Natural killer cell treated with Interleukin-12 subunit alpha and Interleukin-12 subunit beta and Interleukin-15 and Interleukin-18, amount 100 ng/mL, for 72 hours (primary cell): Measurements from ENCODE around the gene KRT10. TPM values are rescaled to one million over a fixed set of nuclear protein-coding genes. Genes with fewer than 3 reads are reported as not detected.
"Not testable (repeated sequence)": the region's sequence is repeated elsewhere in the genome, so short reads cannot be mapped to it uniquely, and the experiment has no call there.

Experiments used
- ATAC-seq, 2 donors: fragments of 150-1000 bp; cut with Tn5 transposase in 1 of 2; sonication (Bioruptor Pico), chemical (Tn5 transposase) in 1 of 2; 2 replicates each; pipeline ENCODE4 v1.10.0; 2021
- DNase-seq: peaks from one replicate; pipeline ENCODE4 v3.0.0; 2022; ENCODE audit warnings: low spot score
- H3K27ac Mint-ChIP-seq, 2 donors: 1 replicate in 1 of 2; 2 replicates in 1 of 2; pipeline ENCODE4 v1.8.0; 2022; ENCODE audit warnings: mixed read lengths in 2 of 2, mild to moderate bottlenecking in 1 of 2, moderate library complexity in 1 of 2
- H3K27me3 Mint-ChIP-seq, 2 donors: 1 replicate in 1 of 2; 2 replicates in 1 of 2; pipeline ENCODE4 v1.8.0; 2022; ENCODE audit warnings: mixed read lengths in 2 of 2
- H3K36me3 Mint-ChIP-seq: one replicate; pipeline ENCODE4 v1.8.0; 2022; ENCODE audit warnings: mixed read lengths
- H3K4me1 Mint-ChIP-seq, 2 donors: 1 replicate in 1 of 2; 2 replicates in 1 of 2; pipeline ENCODE4 v1.8.0; 2022; ENCODE audit warnings: low read depth in 2 of 2, mixed read lengths in 2 of 2, mild to moderate bottlenecking in 1 of 2
- H3K4me3 Mint-ChIP-seq: one replicate; pipeline ENCODE4 v1.8.0; 2022; ENCODE audit warnings: mixed read lengths
- H3K9me3 Mint-ChIP-seq: 2 replicates; pipeline ENCODE4 v1.8.0; 2022; ENCODE audit warnings: mixed read lengths
- total RNA-seq, 2 donors: library from RNA; stranded (reverse); gene quantifications; one replicate each; pipeline ENCODE4 v1.2.3, GENCODE V29; 2022

Gene KRT10
- total RNA-seq, 2 donors from 2014 or later, result 26.8 to 42.3 TPM

GRCh38 chr17:40824015-40824832, 1.8 kb upstream of the KRT10 start:
- Mint-ChIP-seq H3K9me3 (no peaks in the 10 kb centered on the region), H3K4me1 (peaks cover 8 to 14% of the 10 kb centered on the region in 2 donors), H3K36me3 (peaks cover 17% of the 10 kb centered on the region), H3K27ac (no peak overlapping the region), H3K4me3 (no peak overlapping the region), H3K27me3 (peaks cover 22 to 39% of the 10 kb centered on the region in 2 donors)
- no peak for DNase-seq
- no peak for ATAC-seq

GRCh38 chr17:40821536-40821935, 878 bp downstream of the KRT10 start:
- H3K4me1 Mint-ChIP-seq, result peaks cover 9 to 24% of the 10 kb centered on the region in 2 donors
- H3K36me3 Mint-ChIP-seq, result peaks cover 35% of the 10 kb centered on the region
- H3K9me3 Mint-ChIP-seq, result no peaks in the 10 kb centered on the region
- DNase-seq (no peak), ATAC-seq (no peak)
- peaks cover 17 to 30% of the 10 kb centered on the region in 2 donors for H3K27me3 Mint-ChIP-seq
- H3K4me3 Mint-ChIP-seq, result no peak overlapping the region
- no peak overlapping the region for H3K27ac Mint-ChIP-seq

- H3K9me3 Mint-ChIP-seq, result no peaks in the 10 kb centered on the region
- peaks cover 8 to 24% of the 10 kb centered on the region in 2 donors for H3K27me3 Mint-ChIP-seq
- ATAC-seq, result peak in 1 of 2 donors; percentile 44
- H3K27ac Mint-ChIP-seq, result peak overlapping the region; percentile 83 to 86
- H3K36me3 Mint-ChIP-seq, result peaks cover 34% of the 10 kb centered on the region
- H3K4me3 Mint-ChIP-seq, result peak overlapping the region; percentile 74
- no peak for DNase-seq
- H3K4me1 Mint-ChIP-seq, result peaks cover 9 to 24% of the 10 kb centered on the region in 2 donors
Measured at GRCh38 chr17:40820228-40820838, 2.1 kb downstream of the KRT10 start.

GRCh38 chr17:40819528-40820125, 2.8 kb downstream of the KRT10 start:
- H3K4me3 Mint-ChIP-seq, result peak overlapping the region; percentile 74
- H3K27me3 Mint-ChIP-seq, result peaks cover 11 to 21% of the 10 kb centered on the region in 2 donors
- peak overlapping the region; percentile 83 to 86 for H3K27ac Mint-ChIP-seq
- H3K9me3 Mint-ChIP-seq, result peaks cover 1% of the 10 kb centered on the region
- H3K4me1 Mint-ChIP-seq, result peaks cover 9 to 24% of the 10 kb centered on the region in 2 donors
- peaks cover 34% of the 10 kb centered on the region for H3K36me3 Mint-ChIP-seq
- DNase-seq (no peak), ATAC-seq (no peak)

- peak overlapping the region; percentile 92 for H3K4me3 Mint-ChIP-seq
Measured at GRCh38 chr17:40818733-40819527, 3.5 kb downstream of the KRT10 start.

GRCh38 chr17:40818343-40818732, 4.1 kb downstream of the KRT10 start:
- no peak for ATAC-seq

More at GRCh38 chr17:40818733-40819527, 3.5 kb downstream of the KRT10 start:
- H3K36me3 Mint-ChIP-seq, result peaks cover 34% of the 10 kb centered on the region
- H3K4me1 Mint-ChIP-seq, result peaks cover 9 to 24% of the 10 kb centered on the region in 2 donors
- H3K27ac Mint-ChIP-seq, result peak overlapping the region; percentile 86 to 95
- ATAC-seq (peak; percentile 92 to 95), DNase-seq (peak; percentile 90)
- H3K9me3 Mint-ChIP-seq, result peaks cover 3% of the 10 kb centered on the region
- H3K27me3 Mint-ChIP-seq, result peaks cover 9 to 16% of the 10 kb centered on the region in 2 donors

GRCh38 chr17:40817103-40817682, 5.2 kb downstream of the KRT10 start:
- DNase-seq (no peak), ATAC-seq (no peak)
- Mint-ChIP-seq H3K9me3 (peaks cover 3% of the 10 kb centered on the region), H3K4me3 (peak overlapping the region; percentile 92), H3K4me1 (peaks cover 9 to 24% of the 10 kb centered on the region in 2 donors), H3K27ac (peak overlapping the region; percentile 9 to 86), H3K27me3 (peaks cover 17 to 33% of the 10 kb centered on the region in 2 donors), H3K36me3 (peaks cover 34% of the 10 kb centered on the region)

More at GRCh38 chr17:40818343-40818732, 4.1 kb downstream of the KRT10 start:
- H3K9me3 Mint-ChIP-seq, result peaks cover 3% of the 10 kb centered on the region
- H3K4me1 Mint-ChIP-seq, result peaks cover 9 to 24% of the 10 kb centered on the region in 2 donors
- peaks cover 34% of the 10 kb centered on the region for H3K36me3 Mint-ChIP-seq
- DNase-seq, result no peak
- H3K27me3 Mint-ChIP-seq, result peaks cover 10 to 22% of the 10 kb centered on the region in 2 donors
- peak overlapping the region; percentile 86 to 95 for H3K27ac Mint-ChIP-seq
- H3K4me3 Mint-ChIP-seq, result peak overlapping the region; percentile 92

GRCh38 chr17:40816569-40816968, 5.8 kb downstream of the KRT10 start:
- peak overlapping the region; percentile 92 for H3K4me3 Mint-ChIP-seq
- peaks cover 34% of the 10 kb centered on the region for H3K36me3 Mint-ChIP-seq
- peaks cover 3% of the 10 kb centered on the region for H3K9me3 Mint-ChIP-seq
- ATAC-seq, result no peak
- peak overlapping the region in 1 of 2 donors; percentile 9 for H3K27ac Mint-ChIP-seq
- peaks cover 22 to 40% of the 10 kb centered on the region in 2 donors for H3K27me3 Mint-ChIP-seq
- H3K4me1 Mint-ChIP-seq, result peaks cover 9 to 24% of the 10 kb centered on the region in 2 donors
- no peak for DNase-seq

- peaks cover 28 to 51% of the 10 kb centered on the region in 2 donors for H3K27me3 Mint-ChIP-seq
- H3K4me3 Mint-ChIP-seq, result no peak overlapping the region
- H3K9me3 Mint-ChIP-seq, result peaks cover 3% of the 10 kb centered on the region
- peaks cover 34% of the 10 kb centered on the region for H3K36me3 Mint-ChIP-seq
- DNase-seq, result no peak
- H3K27ac Mint-ChIP-seq, result no peak overlapping the region
- ATAC-seq, result no peak
- peaks cover 9 to 22% of the 10 kb centered on the region in 2 donors for H3K4me1 Mint-ChIP-seq
Measured at GRCh38 chr17:40815381-40815780, 7.0 kb downstream of the KRT10 start.

- H3K36me3 Mint-ChIP-seq, result peaks cover 27% of the 10 kb centered on the region
- DNase-seq, H3K9me3 Mint-ChIP-seq, ATAC-seq, H3K4me3 Mint-ChIP-seq, H3K27ac Mint-ChIP-seq: not testable (repeated sequence)
- H3K27me3 Mint-ChIP-seq, result peaks cover 35 to 53% of the 10 kb centered on the region in 2 donors
- H3K4me1 Mint-ChIP-seq, result peaks cover 7 to 15% of the 10 kb centered on the region in 2 donors
Measured at GRCh38 chr17:40814657-40815056, 7.8 kb downstream of the KRT10 start.

GRCh38 chr17:40813804-40814203, 8.6 kb downstream of the KRT10 start:
- peaks cover 3% of the 10 kb centered on the region for H3K9me3 Mint-ChIP-seq
- peaks cover 23% of the 10 kb centered on the region for H3K36me3 Mint-ChIP-seq
- H3K27me3 Mint-ChIP-seq, result peaks cover 35 to 57% of the 10 kb centered on the region in 2 donors
- H3K4me3 Mint-ChIP-seq, result no peak overlapping the region
- DNase-seq (no peak), ATAC-seq (no peak)
- H3K4me1 Mint-ChIP-seq, result peaks cover 7 to 11% of the 10 kb centered on the region in 2 donors
- no peak overlapping the region for H3K27ac Mint-ChIP-seq

GRCh38 chr17:40812639-40813038, 9.8 kb downstream of the KRT10 start:
- no peak for DNase-seq
- no peak for ATAC-seq
- Mint-ChIP-seq H3K4me1 (peaks cover 7 to 10% of the 10 kb centered on the region in 2 donors), H3K27ac (no peak overlapping the region), H3K4me3 (no peak overlapping the region), H3K9me3 (peaks cover 3% of the 10 kb centered on the region), H3K27me3 (peaks cover 43 to 68% of the 10 kb centered on the region in 2 donors), H3K36me3 (peaks cover 16% of the 10 kb centered on the region)

- H3K36me3 Mint-ChIP-seq, result peaks cover under 1% of the 10 kb centered on the region
- H3K4me3 Mint-ChIP-seq, result no peak overlapping the region
- H3K27me3 Mint-ChIP-seq, result peaks cover 56 to 81% of the 10 kb centered on the region in 2 donors
- ATAC-seq (no peak), DNase-seq (no peak)
- H3K27ac Mint-ChIP-seq, result no peak overlapping the region
- no peaks in the 10 kb centered on the region for H3K4me1 Mint-ChIP-seq
- H3K9me3 Mint-ChIP-seq, result peaks cover 3% of the 10 kb centered on the region
Measured at GRCh38 chr17:40810494-40810893, 11.9 kb downstream of the KRT10 start.
